PFSK-1 (cell line): ENCODE measurements around the gene KRT17.

Source experiments
- FOXP2 ChIP-seq: optimal IDR thresholded peaks from 2 replicates; pipeline ENCODE3; 2011; ENCODE audit warnings: borderline replicate concordance, control low read depth, inconsistent platforms; ENCODE audit not compliant: insufficient read depth; ENCODE audit errors: extremely low read length, extremely low read depth
- POLR2AphosphoS5 ChIP-seq: IDR thresholded peaks from 2 replicates; pipeline ENCODE4 v1.6.1; 2012; ENCODE audit warnings: low read depth, mild to moderate bottlenecking, control low read depth, low read length, moderate library complexity
- SIN3A ChIP-seq: IDR thresholded peaks from 2 replicates; pipeline ENCODE4 v1.6.1; 2012; ENCODE audit warnings: mild to moderate bottlenecking, low read length, moderate library complexity, borderline replicate concordance; ENCODE audit not compliant: insufficient read depth

DNA sequence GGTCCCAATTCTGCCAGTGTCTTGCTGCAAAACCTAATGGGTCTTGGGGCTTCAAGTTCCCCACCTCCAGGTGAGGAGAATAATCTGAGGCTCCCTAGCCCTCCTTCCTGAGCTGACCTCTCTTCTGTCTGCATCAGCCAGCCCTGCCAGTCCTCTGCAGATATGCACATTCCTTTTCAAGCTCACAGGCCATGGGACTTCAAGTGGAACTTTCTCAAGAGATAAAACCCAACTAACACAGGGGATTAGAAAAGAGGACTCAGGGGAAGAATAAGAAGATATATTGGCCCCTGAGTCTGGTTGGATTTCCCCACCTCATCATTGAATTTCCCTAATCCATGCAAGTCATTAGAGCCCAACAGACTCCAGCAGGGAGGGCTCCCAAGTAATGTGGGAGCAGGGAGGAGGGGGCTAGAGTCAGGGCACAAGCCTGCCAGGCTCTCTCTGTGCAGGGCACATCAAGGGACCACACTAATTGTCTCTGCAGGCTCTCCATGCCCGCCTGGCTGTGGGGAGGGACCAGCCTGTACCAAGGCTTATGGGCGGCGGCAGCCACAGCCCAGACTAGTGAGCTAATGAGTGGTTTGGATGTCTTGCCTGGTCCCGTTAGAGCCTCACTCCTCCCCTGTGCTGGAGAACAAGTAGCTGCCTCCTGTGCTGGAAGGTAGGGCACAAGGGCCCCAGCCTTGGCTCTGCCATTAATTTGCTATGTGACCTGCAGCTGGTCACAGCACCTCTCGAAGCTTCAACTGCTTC is 38.9 kb downstream of the KRT17 start:
- TF ChIP-seq POLR2AphosphoS5, result no peak
- TF ChIP-seq FOXP2, result no peak
- TF ChIP-seq SIN3A, result no peak
